OCI-LY7 (cell line): Measurements from ENCODE around the gene FOXJ3.

Experiments used
- CTCF ChIP-seq: fragments of 200-600 bp; sonication (generic); conservative IDR thresholded peaks from 2 replicates; pipeline ENCODE4 v1.5.1; 2014; ENCODE audit warnings: mild to moderate bottlenecking, antibody characterized with exemption, low read length, moderate library complexity, mixed read lengths
- EZH2phosphoT487 ChIP-seq: fragments of 200-600 bp; sonication (generic); IDR thresholded peaks from 2 replicates; pipeline ENCODE4 v1.6.1; 2018; ENCODE audit warnings: low read depth, borderline replicate concordance, mild to moderate bottlenecking, mixed run types, antibody characterized with exemption, low read length, moderate library complexity, mixed read lengths

GRCh38 chr1:42231253-42231652, 103.8 kb downstream of the FOXJ3 start:
- no peak for TF ChIP-seq CTCF
- no peak for TF ChIP-seq EZH2phosphoT487
